Activated B cell treated with CpG ODN at 0.5 μM for 24 hours (primary cell): Measurements from ENCODE around the gene LIMS2. TPM values are rescaled to one million over a fixed set of nuclear protein-coding genes. Genes with fewer than 3 reads are reported as not detected.

Experiments
- ATAC-seq: fragments of 200-7000 bp; cut with Tn5 transposase; one replicate; pipeline ENCODE4 v1.10.0; 2021; ENCODE audit warnings: low read depth, mild to moderate bottlenecking, moderate library complexity
- CTCF ChIA-PET: fragments of 350-600 bp; sonication (Branson Sonifier 250); formaldehyde crosslinking; loops from one replicate; lab custom pipeline; 2021; ENCODE audit warnings: antibody characterized with exemption; lab: Charles Lee
- POLR2A ChIA-PET: fragments of 350-600 bp; sonication (Branson Sonifier 250); formaldehyde crosslinking; loops from one replicate; lab custom pipeline; 2021; ENCODE audit warnings: antibody characterized with exemption; lab: Charles Lee
- DNase-seq: peaks from one replicate; pipeline ENCODE4 v3.0.0; 2022
- H3K27ac Mint-ChIP-seq: one replicate; pipeline ENCODE4 v1.8.0; 2020; ENCODE audit warnings: mixed read lengths
- H3K27me3 Mint-ChIP-seq: one replicate; pipeline ENCODE4 v1.8.0; 2021; ENCODE audit warnings: mixed read lengths
- H3K36me3 Mint-ChIP-seq: one replicate; pipeline ENCODE4 v1.8.0; 2021; ENCODE audit warnings: low read depth, mixed read lengths
- H3K4me1 Mint-ChIP-seq: one replicate; pipeline ENCODE4 v1.8.0; 2021; ENCODE audit warnings: mixed read lengths
- H3K4me3 Mint-ChIP-seq: one replicate; pipeline ENCODE4 v1.8.0; 2020; ENCODE audit warnings: mild to moderate bottlenecking, mixed read lengths
- H3K9me3 Mint-ChIP-seq: one replicate; pipeline ENCODE4 v1.8.0; 2020; ENCODE audit warnings: mixed read lengths
- CTCF ChIP-seq: fragments of 200-600 bp; IDR thresholded peaks from one replicate; pipeline ENCODE4 v1.8.0; 2022; ENCODE audit warnings: antibody characterized with exemption, mild to moderate bottlenecking
- intact Hi-C: fragments of 100-400 bp; cut with micrococcal nuclease; formaldehyde crosslinking; loops from one replicate; pipeline ENCODE4 v1.15.1; 2024
- total RNA-seq: library from RNA; stranded (reverse); gene quantifications from 2 replicates; pipeline ENCODE4 v1.2.3, GENCODE V29; 2022

The LIMS2 gene
- total RNA-seq, 1 donor from 2014 or later, result 5.3 TPM

GRCh38 chr2:127685410-127686080 lies 10.2 kb upstream of the LIMS2 start:
- no peak for ATAC-seq
- Mint-ChIP-seq H3K4me1 (peaks cover 6% of the 10 kb centered on the region), H3K36me3 (peaks cover 6% of the 10 kb centered on the region), H3K9me3 (peaks cover 5% of the 10 kb centered on the region), H3K4me3 (no peak overlapping the region), H3K27me3 (no peaks in the 10 kb centered on the region), H3K27ac (no peak overlapping the region)
- no peak for TF ChIP-seq CTCF
- ChIA-PET CTCF (interaction anchor here (1.7 kb wide), 1 partner anchor 94 kb away, joined by 5 read pairs; no protein-coding TSS in a partner anchor), POLR2A (no interaction called here)
- DNase-seq, result no peak
- intact Hi-C loops, result no loop called here

GRCh38 chr2:127683757-127684156 lies 8.4 kb upstream of the LIMS2 start:
- Mint-ChIP-seq H3K4me3 (no peak overlapping the region), H3K27me3 (no peaks in the 10 kb centered on the region), H3K9me3 (peaks cover 4% of the 10 kb centered on the region), H3K4me1 (peaks cover 6% of the 10 kb centered on the region), H3K36me3 (peaks cover 6% of the 10 kb centered on the region), H3K27ac (no peak overlapping the region)
- intact Hi-C loops, result no loop called here
- no peak for ATAC-seq
- no peak for TF ChIP-seq CTCF
- CTCF ChIA-PET, result interaction anchor here (1.4 kb wide), 1 partner anchor 92 kb away, joined by 4 read pairs; no protein-coding TSS in a partner anchor
- DNase-seq, result no peak
- POLR2A ChIA-PET, result no interaction called here

- H3K4me1 Mint-ChIP-seq, result peaks cover 6% of the 10 kb centered on the region
Measured at GRCh38 chr2:127683056-127683455, 7.7 kb upstream of the LIMS2 start.

GRCh38 chr2:127681976-127682857 lies 6.9 kb upstream of the LIMS2 start:
- no peak for ATAC-seq
- Mint-ChIP-seq H3K27ac (no peak overlapping the region), H3K4me1 (peaks cover 6% of the 10 kb centered on the region), H3K9me3 (no peaks in the 10 kb centered on the region), H3K36me3 (no peaks in the 10 kb centered on the region), H3K4me3 (no peak overlapping the region), H3K27me3 (peaks cover 10% of the 10 kb centered on the region)
- DNase-seq, result no peak
- ChIA-PET CTCF (no interaction called here), POLR2A (interaction anchor here (0.6 kb wide), 1 partner anchor 166 kb away, joined by 3 read pairs; no protein-coding TSS in a partner anchor)
- intact Hi-C loops, result no loop called here
- TF ChIP-seq CTCF, result no peak

More at GRCh38 chr2:127683056-127683455, 7.7 kb upstream of the LIMS2 start:
- Mint-ChIP-seq H3K9me3 (peaks cover 2% of the 10 kb centered on the region), H3K4me3 (no peak overlapping the region), H3K27ac (no peak overlapping the region), H3K36me3 (peaks cover 2% of the 10 kb centered on the region), H3K27me3 (peaks cover 6% of the 10 kb centered on the region)
- no peak for TF ChIP-seq CTCF
- no peak for DNase-seq
- intact Hi-C loops, result no loop called here
- no peak for ATAC-seq
- ChIA-PET POLR2A (no interaction called here), CTCF (interaction anchor here (1.4 kb wide), 1 partner anchor 92 kb away, joined by 4 read pairs; no protein-coding TSS in a partner anchor)

GRCh38 chr2:127681288-127681804 lies 6.0 kb upstream of the LIMS2 start:
- POLR2A ChIA-PET, result no interaction called here

More at GRCh38 chr2:127681288-127681804, 6.0 kb upstream of the LIMS2 start:
- no peak for TF ChIP-seq CTCF
- CTCF ChIA-PET, result no interaction called here
- peak overlapping the region; percentile 24 for H3K4me3 Mint-ChIP-seq
- H3K27me3 Mint-ChIP-seq, result peaks cover 17% of the 10 kb centered on the region
- no peak overlapping the region for H3K27ac Mint-ChIP-seq
- DNase-seq (no peak), ATAC-seq (no peak)
- H3K4me1 Mint-ChIP-seq, result peaks cover 6% of the 10 kb centered on the region
- H3K36me3 Mint-ChIP-seq, result no peaks in the 10 kb centered on the region
- intact Hi-C loops, result no loop called here
- H3K9me3 Mint-ChIP-seq, result no peaks in the 10 kb centered on the region
